ENCODE measurements around the gene PIKFYVE. TPM values are rescaled to one million over a fixed set of nuclear protein-coding genes. Genes with fewer than 3 reads are reported as not detected.

PIKFYVE gene
- total and polyA plus RNA-seq, 2 of the 8 experiments (the other 6 are each of a cell fraction or from before 2014, with no cell fraction given) = 8.8 to 33.5 TPM

DNA sequence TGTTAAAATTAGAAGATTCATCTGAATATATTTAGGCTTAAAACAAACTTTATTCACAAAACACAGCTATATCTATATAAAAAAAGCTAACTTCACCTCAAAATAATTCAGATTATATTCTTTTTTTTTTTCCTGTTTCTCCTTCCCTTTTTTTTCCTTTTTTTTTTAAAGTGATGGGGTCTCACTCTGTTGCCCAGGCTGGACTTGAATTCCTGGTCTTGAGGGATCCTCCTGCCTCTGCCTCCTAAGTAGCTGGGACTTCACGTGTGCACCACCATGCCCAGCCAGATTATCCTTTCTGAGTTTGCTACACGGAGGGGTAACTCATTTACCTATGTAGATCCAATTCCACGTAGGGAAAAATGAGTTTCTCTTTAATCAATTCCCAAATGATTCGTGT, 15.0 kb upstream of the PIKFYVE start:
- 89% methylated on average over 4 of the region's 4 CpGs; no CpG with 5 or more reads in 1 of the 2 experiments for WGBS, 2 experiments (ENCODE audit: extremely low coverage in 1 of 2, insufficient coverage in 1 of 2, insufficient read length in 1 of 2, insufficient replicate concordance in 2 of 2, low coverage in 1 of 2, low lambda C conversion rate in 2 of 2, missing lambda C conversion rate in 1 of 2)
- H2BK20ac ChIP-seq (ENCODE audit: low read length) = no peak overlapping the region
- H3K23me2 ChIP-seq (ENCODE audit: low read depth, low read length) = peaks cover 2% of the 10 kb centered on the region; the same call in 1 of the 2 replicates
- no peak overlapping the region for H2BK5ac ChIP-seq (ENCODE audit: low read depth, low read length)
- no peaks in the 10 kb centered on the region for H3K27me3 ChIP-seq (replicated peaks in 1 of 4; ENCODE audit: control insufficient read depth in 3 of 4, extremely low read depth in 1 of 4, insufficient read depth in 3 of 4, low read length in 3 of 4)
- H3K4me1 ChIP-seq (replicated peaks in 1 of 4; ENCODE audit: control insufficient read depth in 3 of 4, insufficient read depth in 4 of 4, low read length in 3 of 4) = peaks cover 0 to 5% (median 3%) of the 10 kb centered on the region in 4 experiments; a peak in 2 of 7 replicates
- H3K27ac ChIP-seq (ENCODE audit: low read depth, low read length) = no peak overlapping the region
- H4K5ac ChIP-seq (ENCODE audit: insufficient read length, low read depth, low read length) = no peak overlapping the region
- no peaks in the 10 kb centered on the region for H3K9me3 ChIP-seq (ENCODE audit: insufficient read depth in 2 of 2, low read depth in 1 of 2, low read length in 1 of 2)
- H4K20me1 ChIP-seq (replicated peaks in 1 of 2; ENCODE audit: control insufficient read depth in 1 of 2, insufficient read depth in 2 of 2, low read length in 2 of 2) = peaks cover 0 to 1% of the 10 kb centered on the region in 2 experiments
- DNase-seq (ENCODE audit: low read depth in 1 of 2, low spot score in 2 of 2) = no peak
- H3K4me3 ChIP-seq (ENCODE audit: extremely low read depth in 1 of 4, insufficient read depth in 2 of 4, low read depth in 3 of 4, low read length in 4 of 4) = no peak overlapping the region
- H3K9ac ChIP-seq (replicated peaks in 1 of 4; ENCODE audit: extremely low read depth in 1 of 4, low read depth in 3 of 4, low read length in 3 of 4) = no peak overlapping the region
- H3K79me1 ChIP-seq (ENCODE audit: low read depth, low read length) = 0 out of 2 replicates have a peak, but pooled peaks cover 3% of the 10 kb centered on the region
- ChIA-PET POLR2A (ENCODE audit: partially characterized antibody) (interaction anchor here (0.9 to 7.0 kb wide), 3 partner anchors 15 to 21 kb away, joined by 3 to 68 read pairs (median 3); partner anchors contain the start of gene PIKFYVE), CTCF (ENCODE audit: partially characterized antibody) (interaction anchor here (0.6 to 6.2 kb wide), 4 partner anchors 20 to 487 kb away, joined by 4 to 53 read pairs (median 20); no protein-coding TSS in a partner anchor)
- H3K14ac ChIP-seq (ENCODE audit: insufficient read length) = no peak overlapping the region
- H2BK15ac ChIP-seq (ENCODE audit: low read length) = no peak overlapping the region
- no peak overlapping the region for H2AK5ac ChIP-seq (ENCODE audit: low read depth, low read length)
- H4K91ac ChIP-seq (replicated peaks; ENCODE audit: insufficient read length, low read length) = no peak overlapping the region
- no peak overlapping the region for H2BK12ac ChIP-seq (ENCODE audit: low read depth, low read length)
- no peak overlapping the region; a peak in 1 of 4 replicates for H3K4me2 ChIP-seq (ENCODE audit: insufficient read depth in 1 of 2, low read depth in 2 of 2, low read length in 2 of 2)
- no peak overlapping the region for H3K56ac ChIP-seq (replicated peaks; ENCODE audit: insufficient read length, low read depth, low read length)
- no peak for TF ChIP-seq EZH2 (IDR thresholded peaks at IDR 0.05; ENCODE audit: low read depth, low read length, severe bottlenecking)
- TF ChIP-seq RNF2 (IDR thresholded peaks at IDR 0.05; ENCODE audit: borderline replicate concordance, low read depth, low read length, missing control alignments, poor library complexity, severe bottlenecking) = no peak
- no peak for TF ChIP-seq SIX5 (IDR thresholded peaks at IDR 0.05; ENCODE audit: low read depth, low read length)
- no peak for TF ChIP-seq KDM4A (IDR thresholded peaks at IDR 0.05; ENCODE audit: low read depth, low read length, severe bottlenecking)
- TF ChIP-seq POU5F1 (IDR thresholded peaks at IDR 0.05; ENCODE audit: low read depth, low read length) = no peak
- no peak for TF ChIP-seq CEBPB (IDR thresholded peaks at IDR 0.05; ENCODE audit: low read depth, low read length)
- no peak for TF ChIP-seq RAD21 (IDR thresholded peaks at IDR 0.05 in 1 of 2, conservative IDR thresholded peaks at IDR 0.05 in 1 of 2; ENCODE audit: low read depth in 2 of 2, low read length in 2 of 2)
- no peak overlapping the region for H3K4ac ChIP-seq (replicated peaks; ENCODE audit: insufficient read length, low read depth, low read length)
- H4K8ac ChIP-seq (ENCODE audit: extremely low read depth, insufficient read depth, low read length) = no peak overlapping the region
- no peak overlapping the region for H2BK120ac ChIP-seq (replicated peaks; ENCODE audit: low read depth, low read length)
- H3K18ac ChIP-seq (ENCODE audit: extremely low read depth, low read length) = no peak overlapping the region
- H3K23ac ChIP-seq (ENCODE audit: insufficient read length) = no peak overlapping the region
- H2AFZ ChIP-seq (ENCODE audit: low read length) = no peak overlapping the region
- peaks cover 17 to 73% (median 43%) of the 10 kb centered on the region in 4 experiments for H3K36me3 ChIP-seq (ENCODE audit: control insufficient read depth in 2 of 4, insufficient read depth in 4 of 4, low read length in 3 of 4)
- FAIRE-seq = no peak
- peaks cover 3 to 32% of the 10 kb centered on the region in 2 experiments; a peak in 3 of 4 replicates for H3K79me2 ChIP-seq (ENCODE audit: control insufficient read depth in 1 of 2, insufficient read depth in 2 of 2, low read length in 2 of 2)
